Embryonic facial prominence (tissue), 1 donor: Measurements from ENCODE around the gene EFCAB12.
"Not testable (repeated sequence)": the region's sequence is repeated elsewhere in the genome, so short reads cannot be mapped to it uniquely, and the experiment has no call there.

ENCODE experiments used
- DNase-seq: peaks from one replicate; pipeline ENCODE4 v3.0.0-alpha.2; 2016; ENCODE audit errors: extremely low spot score

EFCAB12 gene

GRCh38 chr3:129393760-129394564 is 34.5 kb downstream of the EFCAB12 start:
- DNase-seq, result not testable (repeated sequence)

- DNase-seq, result no peak
These were observed 35.2 kb downstream of the EFCAB12 start for GRCh38 chr3:129393271-129393670.

- not testable (repeated sequence) for DNase-seq
These were observed 36.1 kb downstream of the EFCAB12 start for GRCh38 chr3:129392106-129392887.

- not testable (repeated sequence) for DNase-seq
These were observed 36.9 kb downstream of the EFCAB12 start for GRCh38 chr3:129391583-129391982.

- no peak for DNase-seq
These were observed 38.9 kb downstream of the EFCAB12 start for GRCh38 chr3:129389572-129389937.

- DNase-seq, result not testable (repeated sequence)
These were observed 39.5 kb downstream of the EFCAB12 start for GRCh38 chr3:129388791-129389571.

- no peak for DNase-seq
These were observed 40.9 kb downstream of the EFCAB12 start for GRCh38 chr3:129387487-129387886.

- DNase-seq, result no peak
These were observed 41.5 kb downstream of the EFCAB12 start for GRCh38 chr3:129386984-129387383.

GRCh38 chr3:129385507-129385906 is 42.9 kb downstream of the EFCAB12 start:
- not testable (repeated sequence) for DNase-seq

- no peak for DNase-seq
These were observed 43.7 kb downstream of the EFCAB12 start for GRCh38 chr3:129384594-129385323.

- not testable (repeated sequence) for DNase-seq
These were observed 44.3 kb downstream of the EFCAB12 start for GRCh38 chr3:129384103-129384502.

- peak; percentile 18 for DNase-seq
These were observed 45.1 kb downstream of the EFCAB12 start for GRCh38 chr3:129383292-129383860.

- no peak for DNase-seq
These were observed 46.1 kb downstream of the EFCAB12 start for GRCh38 chr3:129382366-129382765.

- DNase-seq, result no peak
These were observed 48.7 kb downstream of the EFCAB12 start for GRCh38 chr3:129379582-129380358.

- no peak for DNase-seq
These were observed 49.5 kb downstream of the EFCAB12 start for GRCh38 chr3:129378949-129379348.

GRCh38 chr3:129377615-129378014 is 50.8 kb downstream of the EFCAB12 start:
- DNase-seq, result no peak

- DNase-seq, result no peak
These were observed 53.3 kb downstream of the EFCAB12 start for GRCh38 chr3:129375099-129375498.

- DNase-seq, result no peak
These were observed 57.2 kb downstream of the EFCAB12 start for GRCh38 chr3:129371041-129371826.

- DNase-seq, result no peak
These were observed 58.0 kb downstream of the EFCAB12 start for GRCh38 chr3:129370248-129370964.
